ENCODE measurements around the gene IQCE. TPM values are rescaled to one million over a fixed set of nuclear protein-coding genes. Genes with fewer than 3 reads are reported as not detected.

Gene IQCE
- total and polyA plus RNA-seq, 9 donors, result 4.4 to 19.2 (median 13.3) TPM

GRCh38 chr7:2613931-2614600 is 55.3 kb downstream of the IQCE start:
- Histone ChIP-seq H3K36me3 (no peaks in the 10 kb centered on the region), H3K4me3 (peak overlapping the region; percentile 16), H3K4me1 (ENCODE audit: insufficient read depth) (no peaks in the 10 kb centered on the region), H3K9me3 (no peaks in the 10 kb centered on the region), H3K27me3 (no peaks in the 10 kb centered on the region), H3K27ac (no peak overlapping the region)
- peak in 1 of 5 donors; percentile 58 for DNase-seq
- TF ChIP-seq CTCF (IDR thresholded peaks at IDR 0.05) (no peak), POLR2A (IDR thresholded peaks at IDR 0.05) (no peak), EP300 (IDR thresholded peaks at IDR 0.05) (no peak)
- intact Hi-C loops (cut with DNase I), result no loop called here
- WGBS, 3 donors, result 25 to 35% (median 27%) methylated on average over 22 of the region's 22 CpGs

GRCh38 chr7:2614631-2615330 is 56.0 kb downstream of the IQCE start:
- intact Hi-C loops (cut with DNase I), result no loop called here
- no peaks in the 10 kb centered on the region for H3K9me3 ChIP-seq
- no peaks in the 10 kb centered on the region for H3K27me3 ChIP-seq
- no peaks in the 10 kb centered on the region for H3K4me1 ChIP-seq (ENCODE audit: insufficient read depth)
- no peak overlapping the region for H3K27ac ChIP-seq
- TF ChIP-seq EP300 (IDR thresholded peaks at IDR 0.05) (no peak), CTCF (IDR thresholded peaks at IDR 0.05) (no peak), POLR2A (IDR thresholded peaks at IDR 0.05) (no peak)
- H3K36me3 ChIP-seq, result no peaks in the 10 kb centered on the region
- DNase-seq, result no peak
- peak overlapping the region; percentile 16 for H3K4me3 ChIP-seq
- WGBS, 3 donors, result 9 to 31% (median 9%) methylated on average over 22 of the region's 22 CpGs

- no peak for DNase-seq
- WGBS, 3 donors, result 81 to 90% (median 86%) methylated on average over 32 to 33 of the region's 33 CpGs
- no peaks in the 10 kb centered on the region for H3K9me3 ChIP-seq
- TF ChIP-seq EP300 (IDR thresholded peaks at IDR 0.05) (no peak), CTCF (IDR thresholded peaks at IDR 0.05) (no peak), POLR2A (IDR thresholded peaks at IDR 0.05) (no peak)
- H3K4me3 ChIP-seq, result no peak overlapping the region
- no peaks in the 10 kb centered on the region for H3K36me3 ChIP-seq
- H3K4me1 ChIP-seq (ENCODE audit: insufficient read depth), result peaks cover under 1% of the 10 kb centered on the region
- H3K27ac ChIP-seq, result no peak overlapping the region
- intact Hi-C loops (cut with DNase I), result loop anchor here in 1 of 4 donors (2.0 kb wide), 1 partner anchor 64 kb away; no protein-coding TSS in a partner anchor
- no peaks in the 10 kb centered on the region for H3K27me3 ChIP-seq
Measured at GRCh38 chr7:2616387-2617324, 57.9 kb downstream of the IQCE start.

GRCh38 chr7:2617325-2617905 is 58.6 kb downstream of the IQCE start:
- intact Hi-C loops (cut with DNase I), result loop anchor here in 1 of 4 donors (2.0 kb wide), 1 partner anchor 65 kb away; no protein-coding TSS in a partner anchor
- Histone ChIP-seq H3K4me3 (no peak overlapping the region), H3K36me3 (no peaks in the 10 kb centered on the region), H3K27ac (no peak overlapping the region), H3K9me3 (no peaks in the 10 kb centered on the region), H3K4me1 (ENCODE audit: insufficient read depth) (peaks cover 8% of the 10 kb centered on the region), H3K27me3 (no peaks in the 10 kb centered on the region)
- WGBS, 3 donors, result 65 to 70% (median 68%) methylated on average over 22 of the region's 22 CpGs
- DNase-seq, result no peak
- no peak for TF ChIP-seq POLR2A (IDR thresholded peaks at IDR 0.05)
- TF ChIP-seq CTCF (IDR thresholded peaks at IDR 0.05), result no peak
- TF ChIP-seq EP300 (IDR thresholded peaks at IDR 0.05), result no peak

All from ovary (tissue), 9 donors.